SK-N-SH treated with all-trans-retinoic acid at 6 μM for 48 hours (cell line): ENCODE results near the gene SEPTIN5.

Source experiments
- GLIS3 ChIP-seq: fragments of 250-450 bp; sonication (Bioruptor Pico); IDR thresholded peaks from 2 replicates; pipeline ENCODE4 v1.5.0; 2020; ENCODE audit warnings: mild to moderate bottlenecking, moderate library complexity
- RARB ChIP-seq: fragments of 250-450 bp; sonication (Bioruptor Pico); IDR thresholded peaks from 2 replicates; pipeline ENCODE4 v1.8.0; 2021; ENCODE audit warnings: mild to moderate bottlenecking, moderate library complexity
- ZFP30 ChIP-seq: fragments of 450-650 bp; formaldehyde crosslinking; IDR thresholded peaks from 2 replicates; pipeline ENCODE4 v1.5.0; 2022; ENCODE audit warnings: mild to moderate bottlenecking, moderate library complexity
- TF ChIP-seq, protein P1 (sequence below): fragments of 250-450 bp; sonication (Bioruptor Pico); IDR thresholded peaks from 2 replicates; pipeline ENCODE4 v1.8.0; 2020; ENCODE audit warnings: mild to moderate bottlenecking, moderate library complexity, borderline replicate concordance
- TF ChIP-seq, protein P2 (sequence below): fragments of 250-450 bp; sonication (Bioruptor Pico); IDR thresholded peaks from 2 replicates; pipeline ENCODE4 v1.5.1; 2020; ENCODE audit warnings: low read depth, mild to moderate bottlenecking, moderate library complexity
- TF ChIP-seq, protein P3 (sequence below): fragments of 250-450 bp; sonication (Bioruptor Pico); IDR thresholded peaks from 2 replicates; pipeline ENCODE4 v1.5.1; 2021; ENCODE audit warnings: mild to moderate bottlenecking, moderate library complexity

DNA sequence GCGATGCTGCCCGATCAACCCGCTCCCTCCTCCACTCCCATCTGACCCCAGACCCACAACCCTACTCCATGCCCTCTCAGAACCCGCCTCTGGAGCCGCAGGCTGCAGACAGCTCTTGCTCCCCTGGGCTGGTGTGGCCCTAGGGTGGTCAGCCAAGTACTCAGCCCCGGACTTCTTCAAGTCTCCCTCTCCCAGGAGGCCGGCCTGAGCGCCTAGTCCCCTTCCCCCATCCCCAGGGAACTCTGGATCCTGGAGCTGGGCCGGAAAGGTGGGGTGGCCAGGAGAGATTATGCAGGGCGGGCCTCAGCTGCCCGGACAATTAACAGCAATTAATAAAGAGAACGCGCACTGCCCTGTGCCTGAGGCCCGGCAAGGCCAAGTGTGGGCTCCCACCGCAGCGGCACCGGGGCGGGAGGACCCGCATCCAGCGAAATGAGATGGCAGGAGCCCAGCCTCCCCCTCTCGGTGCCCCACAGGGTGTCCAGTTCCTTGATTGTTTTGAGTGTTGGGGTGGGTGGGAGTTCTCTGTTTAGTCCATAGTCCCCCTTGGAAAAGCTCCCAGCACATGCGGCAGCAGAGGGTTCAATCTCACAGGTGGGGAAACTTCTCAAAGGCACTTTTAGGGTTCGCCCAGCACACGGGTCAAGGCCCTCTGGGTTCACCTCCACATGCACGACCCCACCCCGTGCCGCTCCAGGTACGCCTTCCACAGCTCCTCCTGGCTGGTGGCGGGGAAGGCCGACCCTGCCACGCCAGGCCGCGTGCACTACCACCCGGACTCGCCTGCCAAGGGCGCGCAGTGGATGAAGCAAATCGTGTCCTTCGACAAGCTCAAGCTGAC lies 49.4 kb downstream of the SEPTIN5 start:
- TF ChIP-seq, protein P1, sequence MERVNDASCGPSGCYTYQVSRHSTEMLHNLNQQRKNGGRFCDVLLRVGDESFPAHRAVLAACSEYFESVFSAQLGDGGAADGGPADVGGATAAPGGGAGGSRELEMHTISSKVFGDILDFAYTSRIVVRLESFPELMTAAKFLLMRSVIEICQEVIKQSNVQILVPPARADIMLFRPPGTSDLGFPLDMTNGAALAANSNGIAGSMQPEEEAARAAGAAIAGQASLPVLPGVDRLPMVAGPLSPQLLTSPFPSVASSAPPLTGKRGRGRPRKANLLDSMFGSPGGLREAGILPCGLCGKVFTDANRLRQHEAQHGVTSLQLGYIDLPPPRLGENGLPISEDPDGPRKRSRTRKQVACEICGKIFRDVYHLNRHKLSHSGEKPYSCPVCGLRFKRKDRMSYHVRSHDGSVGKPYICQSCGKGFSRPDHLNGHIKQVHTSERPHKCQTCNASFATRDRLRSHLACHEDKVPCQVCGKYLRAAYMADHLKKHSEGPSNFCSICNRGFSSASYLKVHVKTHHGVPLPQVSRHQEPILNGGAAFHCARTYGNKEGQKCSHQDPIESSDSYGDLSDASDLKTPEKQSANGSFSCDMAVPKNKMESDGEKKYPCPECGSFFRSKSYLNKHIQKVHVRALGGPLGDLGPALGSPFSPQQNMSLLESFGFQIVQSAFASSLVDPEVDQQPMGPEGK (CRISPR knock-in tag) = no peak
- no peak for TF ChIP-seq ZFP30 (CRISPR knock-in tag)
- TF ChIP-seq, protein P2, sequence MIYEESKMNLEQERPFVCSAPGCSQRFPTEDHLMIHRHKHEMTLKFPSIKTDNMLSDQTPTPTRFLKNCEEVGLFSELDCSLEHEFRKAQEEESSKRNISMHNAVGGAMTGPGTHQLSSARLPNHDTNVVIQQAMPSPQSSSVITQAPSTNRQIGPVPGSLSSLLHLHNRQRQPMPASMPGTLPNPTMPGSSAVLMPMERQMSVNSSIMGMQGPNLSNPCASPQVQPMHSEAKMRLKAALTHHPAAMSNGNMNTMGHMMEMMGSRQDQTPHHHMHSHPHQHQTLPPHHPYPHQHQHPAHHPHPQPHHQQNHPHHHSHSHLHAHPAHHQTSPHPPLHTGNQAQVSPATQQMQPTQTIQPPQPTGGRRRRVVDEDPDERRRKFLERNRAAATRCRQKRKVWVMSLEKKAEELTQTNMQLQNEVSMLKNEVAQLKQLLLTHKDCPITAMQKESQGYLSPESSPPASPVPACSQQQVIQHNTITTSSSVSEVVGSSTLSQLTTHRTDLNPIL = no peak
- TF ChIP-seq GLIS3 (CRISPR knock-in tag) = no peak
- TF ChIP-seq, protein P3, sequence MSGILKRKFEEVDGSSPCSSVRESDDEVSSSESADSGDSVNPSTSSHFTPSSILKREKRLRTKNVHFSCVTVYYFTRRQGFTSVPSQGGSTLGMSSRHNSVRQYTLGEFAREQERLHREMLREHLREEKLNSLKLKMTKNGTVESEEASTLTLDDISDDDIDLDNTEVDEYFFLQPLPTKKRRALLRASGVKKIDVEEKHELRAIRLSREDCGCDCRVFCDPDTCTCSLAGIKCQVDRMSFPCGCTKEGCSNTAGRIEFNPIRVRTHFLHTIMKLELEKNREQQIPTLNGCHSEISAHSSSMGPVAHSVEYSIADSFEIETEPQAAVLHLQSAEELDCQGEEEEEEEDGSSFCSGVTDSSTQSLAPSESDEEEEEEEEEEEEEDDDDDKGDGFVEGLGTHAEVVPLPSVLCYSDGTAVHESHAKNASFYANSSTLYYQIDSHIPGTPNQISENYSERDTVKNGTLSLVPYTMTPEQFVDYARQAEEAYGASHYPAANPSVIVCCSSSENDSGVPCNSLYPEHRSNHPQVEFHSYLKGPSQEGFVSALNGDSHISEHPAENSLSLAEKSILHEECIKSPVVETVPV (CRISPR knock-in tag) = no peak
- TF ChIP-seq RARB (CRISPR knock-in tag) = no peak
